ENCODE measurements around the gene BAZ2A.

BAZ2A gene

GRCh38 chr12:56628671-56629458 is 1.3 kb downstream of the BAZ2A start:
- H3K4me1 ChIP-seq (ENCODE audit: control insufficient read depth, insufficient read depth, low read length), result peaks cover 26% of the 10 kb centered on the region
- POLR2A ChIA-PET, result interaction anchor here (0.5 to 1.4 kb wide), 15 partner anchors 8 to 501 kb away, joined by 3 to 9 read pairs (median 3); partner anchors contain the start of genes ESYT1, LRP1, NACA and PTGES3
- H3K27ac ChIP-seq (ENCODE audit: extremely low read depth, low read depth, low read length), result peak overlapping the region; percentile 88
- peak overlapping the region; percentile 95 for H3K4me3 ChIP-seq (ENCODE audit: low read depth, low read length)
- peaks cover 15 to 22% of the 10 kb centered on the region in 2 experiments; a peak in 2 of 3 replicates for H3K36me3 ChIP-seq (ENCODE audit: control insufficient read depth in 2 of 2, insufficient read depth in 1 of 2, low read length in 2 of 2)
- H3K9me3 ChIP-seq (ENCODE audit: control insufficient read depth, insufficient read depth, low read depth, low read length), result no peaks in the 10 kb centered on the region
- CTCF ChIA-PET, result interaction anchor here (0.5 to 2.0 kb wide), 14 partner anchors 8 to 992 kb away, joined by 3 to 30 read pairs (median 5); partner anchors contain the start of gene RBMS2
- TF ChIP-seq ZNF785 (tag by site-specific recombination; IDR thresholded peaks at IDR 0.05) (no peak), ZNF837 (tag by site-specific recombination; IDR thresholded peaks at IDR 0.05) (no peak), ZNF2 (tag by site-specific recombination; IDR thresholded peaks at IDR 0.05) (no peak), ZNF707 (tag by site-specific recombination; IDR thresholded peaks at IDR 0.05) (no peak), ZNF626 (tag by site-specific recombination; IDR thresholded peaks at IDR 0.05) (no peak), PRDM2 (tag by site-specific recombination; IDR thresholded peaks at IDR 0.05; ENCODE audit: borderline replicate concordance) (no peak), ZNF701 (tag by site-specific recombination; IDR thresholded peaks at IDR 0.05) (no peak), ZNF148 (tag by site-specific recombination; IDR thresholded peaks at IDR 0.05; ENCODE audit: borderline replicate concordance) (no peak), ZNF214 (tag by site-specific recombination; IDR thresholded peaks at IDR 0.05; ENCODE audit: borderline replicate concordance) (no peak), ZNF777 (tag by site-specific recombination; IDR thresholded peaks at IDR 0.05; ENCODE audit: borderline replicate concordance) (no peak), ZBTB6 (tag by site-specific recombination; IDR thresholded peaks at IDR 0.05) (peak; percentile 94), ZSCAN23 (tag by site-specific recombination; IDR thresholded peaks at IDR 0.05) (no peak), FEZF1 (tag by site-specific recombination; IDR thresholded peaks at IDR 0.05) (peak; percentile 84), ZNF76 (tag by site-specific recombination; IDR thresholded peaks at IDR 0.05; ENCODE audit: borderline replicate concordance, low read depth) (no peak), ZNF596 (tag by site-specific recombination; IDR thresholded peaks at IDR 0.05) (no peak), ZNF121 (tag by site-specific recombination; IDR thresholded peaks at IDR 0.05) (no peak), ZNF529 (tag by site-specific recombination; IDR thresholded peaks at IDR 0.05; ENCODE audit: insufficient replicate concordance) (no peak), ZNF155 (tag by site-specific recombination; IDR thresholded peaks at IDR 0.05) (no peak), KLF9 (tag by site-specific recombination; IDR thresholded peaks at IDR 0.05; ENCODE audit: low read depth) (no peak), ZNF221 (tag by site-specific recombination; IDR thresholded peaks at IDR 0.05; ENCODE audit: borderline replicate concordance) (no peak), ZNF202 (tag by site-specific recombination; IDR thresholded peaks at IDR 0.05; ENCODE audit: borderline replicate concordance) (no peak)
- TF ChIP-seq, protein P1, sequence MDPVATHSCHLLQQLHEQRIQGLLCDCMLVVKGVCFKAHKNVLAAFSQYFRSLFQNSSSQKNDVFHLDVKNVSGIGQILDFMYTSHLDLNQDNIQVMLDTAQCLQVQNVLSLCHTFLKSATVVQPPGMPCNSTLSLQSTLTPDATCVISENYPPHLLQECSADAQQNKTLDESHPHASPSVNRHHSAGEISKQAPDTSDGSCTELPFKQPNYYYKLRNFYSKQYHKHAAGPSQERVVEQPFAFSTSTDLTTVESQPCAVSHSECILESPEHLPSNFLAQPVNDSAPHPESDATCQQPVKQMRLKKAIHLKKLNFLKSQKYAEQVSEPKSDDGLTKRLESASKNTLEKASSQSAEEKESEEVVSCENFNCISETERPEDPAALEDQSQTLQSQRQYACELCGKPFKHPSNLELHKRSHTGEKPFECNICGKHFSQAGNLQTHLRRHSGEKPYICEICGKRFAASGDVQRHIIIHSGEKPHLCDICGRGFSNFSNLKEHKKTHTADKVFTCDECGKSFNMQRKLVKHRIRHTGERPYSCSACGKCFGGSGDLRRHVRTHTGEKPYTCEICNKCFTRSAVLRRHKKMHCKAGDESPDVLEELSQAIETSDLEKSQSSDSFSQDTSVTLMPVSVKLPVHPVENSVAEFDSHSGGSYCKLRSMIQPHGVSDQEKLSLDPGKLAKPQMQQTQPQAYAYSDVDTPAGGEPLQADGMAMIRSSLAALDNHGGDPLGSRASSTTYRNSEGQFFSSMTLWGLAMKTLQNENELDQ (tag by site-specific recombination; IDR thresholded peaks at IDR 0.05; ENCODE audit: low read depth), result no peak
- TF ChIP-seq, protein P2, sequence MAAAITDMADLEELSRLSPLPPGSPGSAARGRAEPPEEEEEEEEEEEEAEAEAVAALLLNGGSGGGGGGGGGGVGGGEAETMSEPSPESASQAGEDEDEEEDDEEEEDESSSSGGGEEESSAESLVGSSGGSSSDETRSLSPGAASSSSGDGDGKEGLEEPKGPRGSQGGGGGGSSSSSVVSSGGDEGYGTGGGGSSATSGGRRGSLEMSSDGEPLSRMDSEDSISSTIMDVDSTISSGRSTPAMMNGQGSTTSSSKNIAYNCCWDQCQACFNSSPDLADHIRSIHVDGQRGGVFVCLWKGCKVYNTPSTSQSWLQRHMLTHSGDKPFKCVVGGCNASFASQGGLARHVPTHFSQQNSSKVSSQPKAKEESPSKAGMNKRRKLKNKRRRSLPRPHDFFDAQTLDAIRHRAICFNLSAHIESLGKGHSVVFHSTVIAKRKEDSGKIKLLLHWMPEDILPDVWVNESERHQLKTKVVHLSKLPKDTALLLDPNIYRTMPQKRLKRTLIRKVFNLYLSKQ (tag by site-specific recombination; IDR thresholded peaks at IDR 0.05; ENCODE audit: borderline replicate concordance), result no peak

All from HEK293 (cell line).